HG02943 (cell line): ENCODE data around the gene GLIPR1L1.
A peak's percentile ranks its signal among the peaks of the same experiment; 100 is the strongest.
"Not testable (repeated sequence)": the region's sequence is repeated elsewhere in the genome, so short reads cannot be mapped to it uniquely, and the experiment has no call there.

Source experiments
- ATAC-seq: cut with Tn5 transposase; IDR thresholded peaks from one replicate; pipeline ENCODE4 v1.9.1; 2021; ENCODE audit warnings: mild to moderate bottlenecking, low read depth, moderate library complexity; ENCODE audit not compliant: unreplicated experiment

The GLIPR1L1 gene

GRCh38 chr12:75346215-75346614 is 11.7 kb downstream of the GLIPR1L1 start:
- ATAC-seq: not testable (repeated sequence)

GRCh38 chr12:75349946-75350345 is 15.5 kb downstream of the GLIPR1L1 start:
- ATAC-seq: no peak

- ATAC-seq: no peak
Observed at GRCh38 chr12:75350413-75350812, 15.9 kb downstream of the GLIPR1L1 start.

GRCh38 chr12:75354011-75354410 is 19.5 kb downstream of the GLIPR1L1 start:
- no peak for ATAC-seq

- ATAC-seq: no peak
Observed at GRCh38 chr12:75360920-75361319, 26.4 kb downstream of the GLIPR1L1 start.

- no peak for ATAC-seq
Observed at GRCh38 chr12:75361408-75361807, 26.9 kb downstream of the GLIPR1L1 start.

- ATAC-seq: no peak
Observed at GRCh38 chr12:75364919-75365318, 30.4 kb downstream of the GLIPR1L1 start.

GRCh38 chr12:75366629-75367028 is 32.2 kb downstream of the GLIPR1L1 start:
- no peak for ATAC-seq

- ATAC-seq: no peak
Observed at GRCh38 chr12:75374971-75375370, 40.5 kb downstream of the GLIPR1L1 start.

GRCh38 chr12:75378354-75378753 is 43.9 kb downstream of the GLIPR1L1 start:
- ATAC-seq: no peak

- no peak for ATAC-seq
Observed at GRCh38 chr12:75389061-75389460, 54.6 kb downstream of the GLIPR1L1 start.

GRCh38 chr12:75389706-75390105 is 55.2 kb downstream of the GLIPR1L1 start:
- no peak for ATAC-seq

- peak; percentile 4 for ATAC-seq
Observed at GRCh38 chr12:75390156-75390898, 55.9 kb downstream of the GLIPR1L1 start.

- peak; percentile 99 for ATAC-seq
Observed at GRCh38 chr12:75390899-75391538, 56.5 kb downstream of the GLIPR1L1 start, which contains the start of gene GLIPR1L2. Gene GLIPR1L2 (plus strand): TSS chr12:75391089. CDS start chr12:75391117, 28 bp downstream.

GRCh38 chr12:75404231-75404630 is 69.8 kb downstream of the GLIPR1L1 start:
- ATAC-seq: no peak

GRCh38 chr12:75407683-75408082 is 73.2 kb downstream of the GLIPR1L1 start:
- no peak for ATAC-seq

GRCh38 chr12:75409830-75410229 is 75.4 kb downstream of the GLIPR1L1 start:
- no peak for ATAC-seq

GRCh38 chr12:75414671-75415070 is 80.2 kb downstream of the GLIPR1L1 start:
- ATAC-seq: no peak

GRCh38 chr12:75419841-75420240 is 85.4 kb downstream of the GLIPR1L1 start:
- ATAC-seq: no peak
